ENCODE measurements around the gene HENMT1. TPM values are rescaled to one million over a fixed set of nuclear protein-coding genes. Genes with fewer than 3 reads are reported as not detected.
A peak's percentile ranks its signal among the peaks of the same experiment; 100 is the strongest.

Gene HENMT1
- total RNA-seq, 2 donors from 2014 or later, result 3.4 to 7.9 TPM

DNA sequence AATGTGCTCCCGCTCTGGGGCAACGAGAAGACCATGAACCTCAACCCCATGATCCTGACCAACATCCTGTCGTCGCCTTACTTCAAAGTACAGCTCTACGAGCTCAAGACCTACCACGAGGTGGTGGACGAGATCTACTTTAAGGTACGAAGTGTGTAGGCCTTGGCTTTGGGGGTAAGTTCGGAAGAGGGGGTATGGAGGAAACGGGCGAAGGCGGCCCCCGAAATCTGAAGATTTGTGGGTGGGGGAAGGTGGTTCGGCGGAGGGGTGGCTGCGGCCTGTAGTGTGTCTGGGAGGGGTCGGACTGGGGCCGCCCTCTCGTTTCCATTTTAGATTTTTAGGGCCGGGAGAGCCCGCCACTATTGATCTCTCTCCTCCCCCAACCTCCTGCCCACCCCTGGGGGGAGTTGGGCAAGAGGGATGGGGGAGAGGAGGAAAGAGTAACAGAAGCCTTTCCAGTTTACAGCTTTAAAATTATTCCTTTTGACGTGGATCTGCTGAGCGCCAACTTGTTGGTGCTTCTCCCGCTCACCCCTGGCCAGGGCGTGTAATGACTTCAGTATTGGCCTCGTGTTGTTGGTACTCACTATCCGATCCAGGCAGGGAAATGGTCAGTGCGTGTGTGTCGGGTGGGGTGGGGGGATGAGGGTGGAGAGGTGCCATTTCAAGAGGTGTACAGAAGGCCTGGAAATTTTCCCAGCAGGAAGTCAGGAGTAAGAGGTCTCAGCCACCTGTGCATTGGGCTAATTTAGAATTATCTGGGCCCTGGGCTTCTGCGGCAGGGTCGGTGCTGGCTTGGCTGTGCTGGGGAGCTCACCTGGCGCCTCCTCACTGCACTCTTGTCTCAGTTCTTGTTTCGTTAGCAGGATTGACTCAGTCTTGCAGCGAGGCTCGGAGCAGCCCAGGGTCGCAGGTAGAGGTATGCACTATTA is 32.1 kb upstream of the HENMT1 start:
- H3K4me1 ChIP-seq (ENCODE audit: control insufficient read depth in 1 of 2, low read depth in 2 of 2), result peaks cover 14 to 37% of the 10 kb centered on the region in 2 donors
- H3K27ac ChIP-seq, result peak overlapping the region; percentile 97 to 98
- TF ChIP-seq, protein P1, sequence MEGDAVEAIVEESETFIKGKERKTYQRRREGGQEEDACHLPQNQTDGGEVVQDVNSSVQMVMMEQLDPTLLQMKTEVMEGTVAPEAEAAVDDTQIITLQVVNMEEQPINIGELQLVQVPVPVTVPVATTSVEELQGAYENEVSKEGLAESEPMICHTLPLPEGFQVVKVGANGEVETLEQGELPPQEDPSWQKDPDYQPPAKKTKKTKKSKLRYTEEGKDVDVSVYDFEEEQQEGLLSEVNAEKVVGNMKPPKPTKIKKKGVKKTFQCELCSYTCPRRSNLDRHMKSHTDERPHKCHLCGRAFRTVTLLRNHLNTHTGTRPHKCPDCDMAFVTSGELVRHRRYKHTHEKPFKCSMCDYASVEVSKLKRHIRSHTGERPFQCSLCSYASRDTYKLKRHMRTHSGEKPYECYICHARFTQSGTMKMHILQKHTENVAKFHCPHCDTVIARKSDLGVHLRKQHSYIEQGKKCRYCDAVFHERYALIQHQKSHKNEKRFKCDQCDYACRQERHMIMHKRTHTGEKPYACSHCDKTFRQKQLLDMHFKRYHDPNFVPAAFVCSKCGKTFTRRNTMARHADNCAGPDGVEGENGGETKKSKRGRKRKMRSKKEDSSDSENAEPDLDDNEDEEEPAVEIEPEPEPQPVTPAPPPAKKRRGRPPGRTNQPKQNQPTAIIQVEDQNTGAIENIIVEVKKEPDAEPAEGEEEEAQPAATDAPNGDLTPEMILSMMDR (IDR thresholded peaks at IDR 0.05), result peak; percentile 36
- no peaks in the 10 kb centered on the region for H3K9me3 ChIP-seq
- no peaks in the 10 kb centered on the region for H3K27me3 ChIP-seq (replicated peaks; ENCODE audit: insufficient read depth)
- peak overlapping the region; percentile 86 for H3K4me3 ChIP-seq
- ATAC-seq (ENCODE audit: insufficient number of reproducible peaks, low FRiP score, low read depth), result peak; percentile 39
- peaks cover 5% of the 10 kb centered on the region for H3K36me3 ChIP-seq
- DNase-seq (ENCODE audit: low spot score), result no peak

DNA sequence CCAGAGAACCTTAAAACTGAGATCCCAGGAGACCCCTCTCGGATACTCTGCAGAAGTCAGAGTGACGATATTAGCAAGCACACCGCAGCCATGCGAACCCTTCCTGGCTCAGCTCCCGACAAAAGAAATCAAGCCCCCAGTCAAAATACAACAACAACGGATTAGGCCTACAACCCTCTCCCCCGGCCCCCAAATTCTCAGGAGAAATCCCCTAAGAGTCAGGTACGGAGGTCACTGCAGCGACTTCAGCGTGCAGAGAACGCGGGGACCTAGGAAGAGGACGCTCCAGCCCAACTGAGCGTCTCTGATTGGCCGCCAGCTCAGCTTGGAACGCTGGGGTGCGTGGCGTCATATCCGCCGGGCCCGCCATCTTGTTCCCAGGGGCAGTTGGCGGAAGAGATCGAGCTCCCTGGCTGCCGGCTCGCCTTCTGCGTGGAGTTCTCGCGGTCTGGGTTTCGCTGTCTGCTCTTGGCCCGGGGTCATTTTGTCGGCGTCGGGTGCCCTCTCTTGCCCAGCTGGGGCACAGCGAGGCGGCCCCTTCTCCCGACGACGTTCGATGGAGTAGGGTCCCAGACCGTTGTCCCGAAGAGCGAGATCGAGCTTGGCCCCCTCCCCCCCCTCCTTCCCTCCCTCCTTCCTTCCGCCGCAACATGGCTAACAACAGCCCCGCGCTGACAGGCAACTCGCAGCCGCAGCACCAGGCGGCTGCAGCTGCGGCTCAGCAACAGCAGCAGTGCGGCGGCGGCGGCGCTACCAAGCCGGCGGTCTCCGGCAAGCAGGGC is 31.2 kb upstream of the HENMT1 start, which contains the start of gene PRPF38B:
PRPF38B (plus strand) TSS at position 369 of the 782 bp plus-strand sequence; CDS start at position 651, 282 bp downstream.
- ATAC-seq (ENCODE audit: insufficient number of reproducible peaks, low FRiP score, low read depth) (peak; percentile 93), DNase-seq (ENCODE audit: low spot score) (peak; percentile 78)
- Histone ChIP-seq H3K27me3 (replicated peaks; ENCODE audit: insufficient read depth) (no peaks in the 10 kb centered on the region), H3K4me1 (ENCODE audit: control insufficient read depth in 1 of 2, low read depth in 2 of 2) (peaks cover 14 to 37% of the 10 kb centered on the region in 2 donors), H3K9me3 (no peaks in the 10 kb centered on the region), H3K4me3 (peak within 1 kb of the TSS; percentile 86), H3K27ac (peak within 1 kb of the TSS; percentile 97 to 98), H3K36me3 (no peaks in the 10 kb centered on the region)
- TF ChIP-seq, protein P1 (IDR thresholded peaks at IDR 0.05), result no peak

DNA sequence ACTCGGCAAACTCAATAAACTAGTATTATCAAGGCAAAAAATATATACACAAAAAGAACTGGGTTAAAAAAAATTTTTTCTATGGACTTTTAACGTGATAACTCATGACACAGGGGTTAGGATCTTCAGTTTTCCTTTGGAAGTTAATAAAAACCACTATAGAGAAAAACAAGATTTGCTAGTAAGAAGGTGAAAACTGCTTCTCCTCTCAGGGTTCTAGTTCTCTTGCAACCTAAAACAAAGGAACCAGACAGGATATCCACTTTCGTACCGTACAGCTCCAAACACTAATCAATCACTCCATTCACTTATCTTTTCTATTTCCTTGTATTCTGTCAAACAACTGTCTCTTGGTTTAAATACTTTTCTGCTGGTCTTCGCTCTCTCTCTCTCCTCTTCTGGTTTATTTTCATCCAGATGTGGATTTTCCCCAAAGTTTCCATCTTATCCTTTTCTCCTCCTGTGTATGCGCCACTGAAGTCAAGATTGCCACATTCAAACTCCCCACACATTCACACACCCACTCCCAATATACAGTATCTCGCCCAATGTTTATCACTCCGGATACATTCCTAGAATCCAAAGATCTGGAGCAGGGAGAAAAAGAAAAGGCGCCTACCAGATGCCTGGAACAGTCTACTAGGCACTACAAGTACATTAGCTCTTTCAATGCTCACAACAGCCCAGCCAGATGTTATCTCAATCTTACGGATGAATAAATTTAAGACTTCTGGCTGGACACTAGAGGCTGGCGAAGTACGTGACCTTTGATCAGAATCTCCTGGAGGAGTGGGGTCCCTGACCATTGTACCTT is 30.4 kb upstream of the HENMT1 start:
- DNase-seq (ENCODE audit: low spot score) (no peak), ATAC-seq (ENCODE audit: insufficient number of reproducible peaks, low FRiP score, low read depth) (no peak)
- H3K36me3 ChIP-seq, result no peaks in the 10 kb centered on the region
- H3K27me3 ChIP-seq (replicated peaks; ENCODE audit: insufficient read depth), result no peaks in the 10 kb centered on the region
- H3K27ac ChIP-seq, result peak overlapping the region; percentile 97 to 98
- peak overlapping the region; percentile 86 for H3K4me3 ChIP-seq
- no peaks in the 10 kb centered on the region for H3K9me3 ChIP-seq
- TF ChIP-seq, protein P1 (IDR thresholded peaks at IDR 0.05), result no peak
- H3K4me1 ChIP-seq (ENCODE audit: control insufficient read depth in 1 of 2, low read depth in 2 of 2), result peaks cover 14 to 37% of the 10 kb centered on the region in 2 donors

DNA sequence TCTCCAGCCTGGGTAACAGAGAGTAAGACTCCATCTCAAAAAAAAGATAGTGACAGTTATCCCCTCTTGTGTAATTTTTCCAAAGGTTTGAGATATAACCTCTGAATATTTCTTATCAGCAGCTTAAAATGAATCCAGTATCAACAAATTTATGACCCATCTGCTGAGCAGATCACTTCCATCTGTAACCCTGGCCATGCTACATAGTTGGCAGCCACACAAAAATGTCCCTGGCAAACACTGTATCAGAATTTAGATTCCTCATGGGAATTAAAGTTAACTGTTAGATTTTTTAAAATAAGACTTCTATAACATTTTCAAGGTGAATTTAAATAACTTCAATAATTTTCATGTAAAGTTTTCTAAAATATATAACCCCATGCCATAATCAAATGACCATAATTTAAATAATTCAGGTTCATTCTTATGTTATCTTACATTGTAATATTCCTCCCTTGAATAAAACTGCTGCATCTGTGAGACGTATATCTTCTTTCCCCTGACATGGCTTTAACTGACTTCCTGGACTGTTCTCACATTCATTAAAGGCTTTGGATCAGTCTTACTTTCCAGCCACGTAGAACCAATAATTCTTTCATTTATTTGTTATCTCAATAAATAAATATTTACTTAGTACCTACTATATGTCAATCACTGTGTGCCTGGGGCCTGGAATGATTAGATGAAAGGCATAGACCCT is 25.9 kb upstream of the HENMT1 start:
- TF ChIP-seq, protein P1 (IDR thresholded peaks at IDR 0.05), result no peak
- DNase-seq (ENCODE audit: low spot score), result no peak
- H3K27ac ChIP-seq, result no peak overlapping the region
- peaks cover 0 to 9% of the 10 kb centered on the region in 2 donors for H3K4me1 ChIP-seq (ENCODE audit: control insufficient read depth in 1 of 2, low read depth in 2 of 2)
- H3K9me3 ChIP-seq, result no peaks in the 10 kb centered on the region
- no peak for ATAC-seq (ENCODE audit: insufficient number of reproducible peaks, low FRiP score, low read depth)
- no peaks in the 10 kb centered on the region for H3K27me3 ChIP-seq (replicated peaks; ENCODE audit: insufficient read depth)
- no peaks in the 10 kb centered on the region for H3K36me3 ChIP-seq
- H3K4me3 ChIP-seq, result no peak overlapping the region
